ENCODE data around the gene AVPI1.

AVPI1 gene

DNA sequence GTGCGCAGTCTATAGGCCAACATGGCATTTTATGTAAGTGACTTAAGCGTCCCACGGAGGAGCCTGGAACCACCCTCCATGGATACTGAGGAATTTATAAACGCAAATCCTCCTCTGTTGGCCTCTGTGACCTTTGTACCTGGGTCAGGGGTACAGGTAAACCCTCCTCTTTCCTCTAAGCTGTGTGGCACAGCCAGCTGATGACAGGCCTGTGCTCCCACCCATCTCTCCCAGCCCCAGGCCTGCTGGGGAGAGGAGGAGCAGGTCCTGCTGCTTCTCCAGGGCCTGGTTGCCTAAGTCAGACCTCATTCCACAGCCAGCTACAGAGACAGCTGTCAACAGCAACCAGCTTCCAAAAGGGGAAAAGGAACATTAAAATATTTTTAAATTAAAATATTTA, 5.0 kb downstream of the AVPI1 start:
- H3K4me3 ChIP-seq (replicated peaks in 1 of 2; ENCODE audit: low read depth in 2 of 2, low read length in 2 of 2) = no peak overlapping the region
- no peak for TF ChIP-seq CTCF (IDR thresholded peaks at IDR 0.05; ENCODE audit: low read depth, low read length)
- no peak for DNase-seq (ENCODE audit: low read depth in 2 of 2)

DNA sequence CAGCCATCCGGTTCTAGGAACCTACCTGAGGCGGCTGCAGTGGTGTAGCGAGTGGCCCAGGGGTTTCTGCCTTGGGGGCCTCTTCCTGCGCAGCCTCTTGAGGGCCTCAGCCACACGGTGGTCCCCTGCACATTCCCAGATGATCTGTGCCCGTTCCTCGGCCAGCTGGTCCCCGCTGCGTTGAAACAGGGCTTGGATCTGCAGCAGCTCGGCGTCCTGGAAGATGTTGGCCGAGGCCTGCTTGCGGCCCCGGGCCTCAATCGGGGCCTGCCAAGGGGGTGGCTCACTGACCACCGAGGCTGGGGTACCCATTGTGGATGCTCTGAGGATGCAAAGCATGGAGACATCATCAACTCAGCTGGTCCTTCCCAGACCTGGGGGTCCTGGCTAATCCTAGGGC, 7.4 kb downstream of the AVPI1 start:
- DNase-seq (ENCODE audit: low read depth in 2 of 2) = no peak
- no peak for TF ChIP-seq CTCF (IDR thresholded peaks at IDR 0.05; ENCODE audit: low read depth, low read length)
- H3K4me3 ChIP-seq (replicated peaks in 1 of 2; ENCODE audit: low read depth in 2 of 2, low read length in 2 of 2) = no peak overlapping the region

DNA sequence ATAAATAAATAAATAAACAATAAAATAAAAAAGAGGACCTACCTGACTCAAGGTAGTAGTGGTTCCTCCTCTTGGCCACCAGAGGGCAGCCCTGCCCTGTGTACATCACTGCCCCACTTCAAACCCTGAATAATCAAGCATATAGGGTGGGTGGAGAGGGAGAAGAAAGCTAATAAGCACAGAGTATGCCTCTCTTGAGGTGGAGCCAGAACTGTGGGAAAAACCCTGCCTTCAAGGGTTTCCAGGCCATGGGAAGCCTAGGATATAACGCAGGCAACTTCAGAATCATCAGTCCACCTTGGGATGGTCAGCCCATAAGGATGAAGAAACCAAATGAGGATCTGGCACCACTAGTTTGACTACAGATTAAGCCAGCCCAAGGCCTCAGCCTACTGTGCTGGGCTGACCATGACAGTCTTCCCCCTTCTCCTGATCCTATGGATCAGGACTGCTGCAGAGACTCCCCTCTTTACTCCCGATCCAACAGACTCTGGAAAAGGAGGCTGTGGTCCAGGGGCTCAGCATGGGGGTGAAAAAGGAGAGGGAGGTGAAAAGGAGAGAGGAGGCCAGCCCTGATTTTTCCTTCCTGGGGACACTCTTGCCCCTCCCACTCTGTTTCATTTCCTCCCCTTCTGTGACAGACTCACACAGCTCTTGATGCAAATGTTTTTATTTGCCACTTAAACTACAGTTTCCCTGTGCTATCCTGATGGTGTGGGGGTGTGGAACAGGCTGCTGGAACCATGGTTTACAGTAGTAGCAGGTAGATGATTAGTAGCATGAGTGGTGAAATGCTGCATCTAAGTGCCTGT, 10.1 kb downstream of the AVPI1 start:
- no peak overlapping the region for H3K4me3 ChIP-seq (replicated peaks in 1 of 2; ENCODE audit: low read depth in 2 of 2, low read length in 2 of 2)
- peak; percentile 91 for TF ChIP-seq CTCF (IDR thresholded peaks at IDR 0.05; ENCODE audit: low read depth, low read length)
- DNase-seq (ENCODE audit: low read depth in 2 of 2) = peak; percentile 69 to 77

GRCh38 chr10:97675222-97675621, 11.8 kb downstream of the AVPI1 start:
- no peak for DNase-seq (ENCODE audit: low read depth in 2 of 2)
- no peak for TF ChIP-seq CTCF (IDR thresholded peaks at IDR 0.05; ENCODE audit: low read depth, low read length)
- no peak overlapping the region for H3K4me3 ChIP-seq (replicated peaks in 1 of 2; ENCODE audit: low read depth in 2 of 2, low read length in 2 of 2)

GRCh38 chr10:97673736-97674525, 13.1 kb downstream of the AVPI1 start:
- peak; percentile 71 to 72 for DNase-seq (ENCODE audit: low read depth in 2 of 2)
- TF ChIP-seq CTCF (IDR thresholded peaks at IDR 0.05; ENCODE audit: low read depth, low read length) = no peak
- no peak overlapping the region for H3K4me3 ChIP-seq (replicated peaks in 1 of 2; ENCODE audit: low read depth in 2 of 2, low read length in 2 of 2)

DNA sequence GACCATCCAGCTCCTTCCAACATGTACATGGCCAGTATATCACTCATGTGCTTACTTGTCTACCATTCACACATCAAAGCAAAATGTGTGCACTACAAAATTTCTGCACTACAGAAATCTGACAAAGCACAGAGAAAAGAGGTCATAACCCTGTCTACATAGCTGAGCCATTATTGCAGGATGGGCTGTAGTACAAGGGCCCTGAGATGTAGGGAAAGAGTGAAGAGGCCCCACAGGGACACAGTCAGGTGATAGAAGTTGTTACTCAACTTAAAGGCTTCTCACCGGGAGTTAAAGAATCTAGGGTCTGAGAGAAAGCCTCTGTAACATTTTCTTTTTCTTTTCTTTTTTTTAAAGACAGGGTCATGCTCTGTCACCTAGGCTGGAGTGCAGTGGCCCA, 17.5 kb downstream of the AVPI1 start:
- TF ChIP-seq CTCF (IDR thresholded peaks at IDR 0.05; ENCODE audit: low read depth, low read length) = no peak
- no peak overlapping the region for H3K4me3 ChIP-seq (replicated peaks in 1 of 2; ENCODE audit: low read depth in 2 of 2, low read length in 2 of 2)
- DNase-seq (ENCODE audit: low read depth in 2 of 2) = peak in 1 of 2 donors; percentile 21
